Right atrium auricular region (tissue), 2 donors: ENCODE measurements around the gene EAF1. TPM values are rescaled to one million over a fixed set of nuclear protein-coding genes. Genes with fewer than 3 reads are reported as not detected.
"Not testable (repeated sequence)": the region's sequence is repeated elsewhere in the genome, so short reads cannot be mapped to it uniquely, and the experiment has no call there.

ENCODE experiments used
- DNase-seq: peaks from one replicate; pipeline ENCODE4 v3.0.0-alpha.2; 2019; ENCODE audit warnings: low spot score
- H3K27ac ChIP-seq, 2 donors: fragments of 200-600 bp; sonication (generic); 1 replicate in 1 of 2; 2 replicates in 1 of 2; pipeline ENCODE4 v1.5.1; 2016 to 2019
- H3K27me3 ChIP-seq, 2 donors: fragments of 200-600 bp; sonication (generic); one replicate each; pipeline versions ENCODE4 v1.5.1 to v1.6.0; 2017 to 2019
- H3K36me3 ChIP-seq: fragments of 200-600 bp; sonication (generic); one replicate; pipeline ENCODE4 v1.5.1; 2016
- H3K4me1 ChIP-seq, 2 donors: fragments of 200-600 bp; sonication (generic); one replicate each; pipeline versions ENCODE4 v1.5.1 to v1.6.0; 2017 to 2019
- H3K4me3 ChIP-seq, 2 donors: fragments of 200-600 bp; sonication (generic); 1 replicate in 1 of 2; 2 replicates in 1 of 2; pipeline ENCODE4 v1.5.1; 2017 to 2019; ENCODE audit warnings: mild to moderate bottlenecking in 1 of 2, moderate library complexity in 1 of 2
- H3K9me3 ChIP-seq, 2 donors: fragments of 200-600 bp; sonication (generic); one replicate each; pipeline ENCODE4 v1.5.1; 2019
- total RNA-seq, 2 donors: library from RNA; depleted of rRNA; stranded (reverse); fragments of >200 nt; gene quantifications; one replicate each; pipeline ENCODE4 v1.1.0, GENCODE V29; 2016
- TF ChIP-seq, protein P1 (sequence below), 2 donors: fragments of 200-600 bp; sonication (generic); IDR thresholded peaks; one replicate each; pipeline ENCODE4 v1.5.1; 2019; ENCODE audit warnings: antibody characterized with exemption in 2 of 2

Gene EAF1
- total RNA-seq, 2 donors from 2014 or later, result 9.7 to 13.2 TPM

DNA sequence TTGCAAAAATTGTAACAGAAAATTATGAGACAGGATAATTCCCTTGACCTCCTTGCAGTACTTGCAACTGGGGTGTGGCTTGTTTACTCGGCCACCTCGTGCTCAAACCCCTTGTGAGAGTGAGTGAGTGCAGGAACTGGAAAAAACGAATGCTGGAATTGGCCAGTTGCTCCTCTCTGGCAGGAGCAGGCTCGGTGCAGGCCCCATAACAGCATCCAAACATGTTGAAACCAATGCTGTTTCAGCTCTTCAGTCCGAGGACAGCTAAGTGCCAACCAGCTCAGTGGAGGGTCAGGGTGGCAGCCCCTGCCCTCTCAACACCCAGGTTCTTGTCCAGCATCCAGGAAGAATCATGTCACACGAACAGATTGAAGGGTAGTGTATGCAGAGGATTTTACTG, 36.9 kb upstream of the EAF1 start:
- Histone ChIP-seq H3K27me3 (no peaks in the 10 kb centered on the region), H3K9me3 (peaks cover 0 to 10% of the 10 kb centered on the region in 2 donors), H3K36me3 (no peaks in the 10 kb centered on the region), H3K4me3 (no peak overlapping the region), H3K27ac (no peak overlapping the region), H3K4me1 (peaks cover 0 to 5% of the 10 kb centered on the region in 2 donors)
- TF ChIP-seq, protein P1, sequence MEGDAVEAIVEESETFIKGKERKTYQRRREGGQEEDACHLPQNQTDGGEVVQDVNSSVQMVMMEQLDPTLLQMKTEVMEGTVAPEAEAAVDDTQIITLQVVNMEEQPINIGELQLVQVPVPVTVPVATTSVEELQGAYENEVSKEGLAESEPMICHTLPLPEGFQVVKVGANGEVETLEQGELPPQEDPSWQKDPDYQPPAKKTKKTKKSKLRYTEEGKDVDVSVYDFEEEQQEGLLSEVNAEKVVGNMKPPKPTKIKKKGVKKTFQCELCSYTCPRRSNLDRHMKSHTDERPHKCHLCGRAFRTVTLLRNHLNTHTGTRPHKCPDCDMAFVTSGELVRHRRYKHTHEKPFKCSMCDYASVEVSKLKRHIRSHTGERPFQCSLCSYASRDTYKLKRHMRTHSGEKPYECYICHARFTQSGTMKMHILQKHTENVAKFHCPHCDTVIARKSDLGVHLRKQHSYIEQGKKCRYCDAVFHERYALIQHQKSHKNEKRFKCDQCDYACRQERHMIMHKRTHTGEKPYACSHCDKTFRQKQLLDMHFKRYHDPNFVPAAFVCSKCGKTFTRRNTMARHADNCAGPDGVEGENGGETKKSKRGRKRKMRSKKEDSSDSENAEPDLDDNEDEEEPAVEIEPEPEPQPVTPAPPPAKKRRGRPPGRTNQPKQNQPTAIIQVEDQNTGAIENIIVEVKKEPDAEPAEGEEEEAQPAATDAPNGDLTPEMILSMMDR (IDR thresholded peaks at IDR 0.05), result no peak
- DNase-seq, result no peak

DNA sequence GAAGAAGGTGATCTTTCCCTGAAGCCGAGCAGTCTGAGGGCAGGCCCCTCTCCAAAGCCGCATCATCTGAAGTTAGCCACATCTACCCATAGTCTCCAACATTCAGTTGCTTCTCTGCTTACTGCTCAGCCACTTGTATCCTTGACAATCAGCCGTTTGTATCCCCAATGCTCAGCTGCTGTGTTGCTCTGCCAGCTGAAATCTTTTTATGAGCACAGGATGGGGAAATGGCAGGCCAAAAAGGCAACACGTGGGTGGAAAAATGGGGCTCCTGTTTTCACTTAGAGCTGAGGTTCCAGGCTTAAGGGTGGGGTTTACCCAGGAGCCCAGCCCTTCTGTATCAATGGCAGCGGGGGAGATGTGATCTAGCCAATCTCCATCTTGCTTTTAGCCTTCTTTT, 36.4 kb upstream of the EAF1 start:
- Histone ChIP-seq H3K9me3 (peaks cover 0 to 7% of the 10 kb centered on the region in 2 donors), H3K36me3 (no peaks in the 10 kb centered on the region), H3K4me3 (no peak overlapping the region), H3K4me1 (peaks cover 0 to 5% of the 10 kb centered on the region in 2 donors), H3K27me3 (no peaks in the 10 kb centered on the region), H3K27ac (no peak overlapping the region)
- no peak for DNase-seq
- TF ChIP-seq, protein P1 (IDR thresholded peaks at IDR 0.05), result no peak

DNA sequence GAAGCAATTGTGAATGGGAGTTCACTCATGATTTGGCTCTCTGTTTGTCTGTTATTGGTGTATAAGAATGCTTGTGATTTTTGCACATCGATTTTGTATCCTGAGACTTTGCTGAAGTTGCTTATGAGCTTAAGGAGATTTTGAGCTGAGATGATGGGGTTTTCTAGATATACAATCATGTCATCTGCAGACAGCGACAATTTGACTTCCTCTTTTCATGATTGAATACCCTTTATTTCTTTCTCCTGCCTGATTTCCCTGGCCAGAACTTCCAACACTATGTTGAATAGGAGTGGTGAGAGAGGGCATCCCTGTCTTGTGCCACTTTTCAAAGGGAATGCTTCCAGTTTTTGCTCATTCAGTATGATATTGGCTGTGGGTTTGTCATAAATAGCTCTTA, 34.1 kb upstream of the EAF1 start:
- H3K27ac ChIP-seq, DNase-seq, H3K36me3 ChIP-seq, H3K4me3 ChIP-seq, H3K9me3 ChIP-seq, H3K4me1 ChIP-seq, H3K27me3 ChIP-seq: not testable (repeated sequence)

DNA sequence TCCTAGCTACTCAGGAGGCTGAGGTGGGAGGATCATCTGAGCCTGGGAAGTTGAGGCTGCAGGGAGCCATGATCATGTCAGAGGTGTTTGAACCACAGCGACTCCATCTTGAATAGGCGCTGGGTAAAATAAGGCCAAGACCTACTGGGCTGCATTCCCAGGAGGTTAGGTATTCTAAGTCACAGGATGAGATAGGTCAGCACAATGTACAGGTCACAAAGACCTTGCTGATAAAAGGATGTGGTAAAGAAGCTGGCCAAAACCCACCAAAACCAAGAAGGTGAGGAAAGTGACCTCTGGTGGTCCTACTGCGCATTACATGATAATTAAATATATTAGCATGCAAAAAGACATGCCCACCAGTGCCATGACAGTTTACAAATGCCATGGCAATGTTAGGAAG, 28.7 kb upstream of the EAF1 start:
- TF ChIP-seq, protein P1 (IDR thresholded peaks at IDR 0.05), result peak in 1 of 2 donors; percentile 42
- H3K9me3 ChIP-seq, H3K4me1 ChIP-seq, H3K27me3 ChIP-seq, H3K4me3 ChIP-seq, H3K36me3 ChIP-seq, DNase-seq, H3K27ac ChIP-seq: not testable (repeated sequence)

DNA sequence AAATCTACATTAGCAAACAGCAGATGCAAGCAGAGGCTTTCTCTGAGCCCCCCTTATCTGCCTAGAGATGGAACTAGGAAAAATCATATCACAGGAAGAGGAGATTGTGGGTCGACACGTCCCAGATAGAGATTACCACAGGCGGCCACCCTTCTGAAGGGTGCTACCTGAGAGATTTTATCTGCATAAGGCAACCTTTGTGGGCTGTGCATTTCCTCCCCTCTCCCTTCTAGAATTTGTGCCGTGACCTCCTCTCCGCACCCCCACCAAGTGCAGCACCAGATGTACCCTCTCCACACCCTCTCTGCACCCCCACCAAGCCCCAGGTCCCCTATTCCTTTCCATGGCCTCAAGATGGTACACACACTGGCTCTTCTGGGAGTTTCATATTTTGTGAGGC, 27.4 kb upstream of the EAF1 start:
- Histone ChIP-seq H3K4me1 (no peaks in the 10 kb centered on the region), H3K4me3 (no peak overlapping the region), H3K27me3 (no peaks in the 10 kb centered on the region), H3K27ac (no peak overlapping the region), H3K9me3 (peaks cover 0 to 5% of the 10 kb centered on the region in 2 donors), H3K36me3 (no peaks in the 10 kb centered on the region)
- DNase-seq, result no peak
- TF ChIP-seq, protein P1 (IDR thresholded peaks at IDR 0.05), result no peak

DNA sequence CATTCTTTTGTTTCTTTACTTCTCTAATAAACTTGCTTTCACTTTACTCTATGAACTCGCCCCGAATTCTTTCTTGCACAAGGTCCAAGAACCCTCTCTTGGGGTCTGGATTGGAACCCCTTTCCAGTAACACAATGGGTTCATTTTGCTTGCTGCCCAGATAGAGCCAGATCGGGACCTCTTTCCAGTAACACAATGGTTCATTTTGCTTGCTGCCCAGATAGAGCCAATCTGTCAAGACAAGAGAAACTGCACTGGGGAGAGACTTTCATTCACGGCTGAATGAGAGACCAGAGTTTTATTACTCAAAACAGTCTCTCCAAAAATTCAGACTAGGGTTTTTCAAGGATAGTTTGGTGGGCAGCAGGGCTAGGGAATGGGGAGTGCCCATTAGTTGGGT, 25.5 kb upstream of the EAF1 start:
- Histone ChIP-seq H3K9me3 (peaks cover 0 to 5% of the 10 kb centered on the region in 2 donors), H3K4me3 (no peak overlapping the region), H3K27ac (no peak overlapping the region), H3K27me3 (no peaks in the 10 kb centered on the region), H3K36me3 (no peaks in the 10 kb centered on the region), H3K4me1 (no peaks in the 10 kb centered on the region)
- DNase-seq, result no peak
- TF ChIP-seq, protein P1 (IDR thresholded peaks at IDR 0.05), result no peak
